Adrenal gland (tissue), 12 donors: ENCODE data around the gene SIRPB2. TPM values are rescaled to one million over a fixed set of nuclear protein-coding genes. Genes with fewer than 3 reads are reported as not detected.

ENCODE experiments used
- DNase-seq, 7 donors: peaks; one replicate each; pipeline ENCODE4 v3.0.0-alpha.2; 2019 to 2020
- H3K27ac ChIP-seq, 5 donors: fragments of 200-600 bp; sonication (generic) in 4 of 5; 1 replicate in 3 of 5; 2 replicates in 2 of 5; pipeline versions ENCODE4 v1.5.1 to v1.8.0; 2016 to 2020; ENCODE audit warnings: mild to moderate bottlenecking in 1 of 5
- H3K27me3 ChIP-seq: fragments of 200-600 bp; 2 replicates; pipeline ENCODE4 v1.8.0; 2021
- H3K36me3 ChIP-seq, 2 donors: fragments of 200-600 bp; replicated peaks in 1 of 2; 1 replicate in 1 of 2; 2 replicates in 1 of 2; pipeline versions ENCODE4 v1.5.1 to v1.8.0; 2018 to 2022
- H3K4me1 ChIP-seq, 2 donors: fragments of 200-600 bp; replicated peaks in 1 of 2; 1 replicate in 1 of 2; 2 replicates in 1 of 2; pipeline versions ENCODE4 v1.5.1 to v1.8.0; 2018 to 2021
- H3K4me3 ChIP-seq, 4 donors: fragments of 200-600 bp; sonication (generic) in 3 of 4; one replicate each; pipeline ENCODE4 v1.5.1; 2016 to 2018
- H3K9me3 ChIP-seq, 3 donors: fragments of 200-600 bp; sonication (generic) in 1 of 3; replicated peaks in 1 of 3; 1 replicate in 2 of 3; 2 replicates in 1 of 3; pipeline versions ENCODE4 v1.5.1 to v1.8.0; 2016 to 2021
- CTCF ChIP-seq, 6 experiments: fragments of 450-650 bp in 4 of 6; fragments of 200-600 bp in 2 of 6; sonication (generic) in 1 of 6; IDR thresholded peaks; 1 replicate in 5 of 6; 2 replicates in 1 of 6; pipeline versions ENCODE4 v1.5.1 to v1.8.0; 2016 to 2021; ENCODE audit warnings: antibody characterized with exemption in 6 of 6, mild to moderate bottlenecking in 2 of 6, moderate library complexity in 1 of 6
- POLR2A ChIP-seq, 2 donors: fragments of 450-650 bp; IDR thresholded peaks; one replicate each; pipeline ENCODE4 v1.6.1; 2017; ENCODE audit warnings: antibody characterized with exemption in 2 of 2, mild to moderate bottlenecking in 2 of 2, moderate library complexity in 1 of 2
- WGBS, 4 donors: extraction: QIAGEN DNeasy Blood & Tissue Kit in 2 of 4; methylation state at CpG; one replicate each; pipeline versions ENCODE4 v1.1.5 to v1.1.7; 2013 to 2017; 5-methylcytosine and 5-hydroxymethylcytosine counted together
- intact Hi-C, 2 donors: fragments of 100-400 bp; cut with DNase I; formaldehyde crosslinking; loops; one replicate each; pipeline versions ENCODE4 v1.14.1 to v1.15.0; 2022 to 2023
- polyA plus RNA-seq, 3 donors: library from polyadenylated mRNA; stranded (reverse); fragments of 200-250 nt in 2 of 3; fragments of 350-450 nt in 1 of 3; fragmentation: Illumina TruSeq in 1 of 3; extraction: RNeasy Lipid Tissue Mini Kit (QIAGEN cat#74804) in 1 of 3; gene quantifications; one replicate each; pipeline ENCODE4 v1.2.3, GENCODE V29; 2013 to 2014
- total RNA-seq, 9 donors: library from RNA; depleted of rRNA in 4 of 9; stranded (reverse); fragments of >200 nt in 4 of 9; fragments of 120-200 nt in 1 of 9; fragmentation: NEBNext Ultra II Directional in 1 of 9; extraction: Animal tissue kit (Norgen Biotek cat#: 25700) in 1 of 9; gene quantifications; one replicate each; pipeline versions ENCODE4 v1.1.0 to v1.2.4, GENCODE V29; 2013 to 2023
- donor health status: healthy with polysubstance abuse.
- donor health status: Bipolar disorder and iron deficiency.
- donor health status: DM: yes; HTN: yes; CAD: no.
- donor health status: DM: no; HTN: no; CAD: no.
- donor health status: DM: no; HTN: no; CAD: no.
- donor health status: DM: yes; HTN: yes; CAD: no.

The SIRPB2 gene
- total and polyA plus RNA-seq, 12 donors = 0.61 to 19.7 (median 10.3) TPM

GRCh38 chr20:1462834-1463233 lies 28.4 kb downstream of the SIRPB2 start:
- intact Hi-C loops = no loop called here
- Histone ChIP-seq H3K4me1 (peaks cover 18 to 50% of the 10 kb centered on the region in 2 donors), H3K27me3 (no peaks in the 10 kb centered on the region), H3K4me3 (no peak overlapping the region), H3K27ac (peak overlapping the region in 4 of 5 donors; percentile 21 to 57 (median 48)), H3K36me3 (peaks cover 0 to 21% of the 10 kb centered on the region in 2 donors), H3K9me3 (no peaks in the 10 kb centered on the region)
- TF ChIP-seq CTCF (IDR thresholded peaks at IDR 0.05) (no peak), POLR2A (IDR thresholded peaks at IDR 0.05) (no peak)
- 56 to 71% (median 62%) methylated on average over 3 of the region's 3 CpGs for WGBS, 4 donors
- DNase-seq = peak in 1 of 7 donors; percentile 5

GRCh38 chr20:1462001-1462400 lies 29.2 kb downstream of the SIRPB2 start:
- intact Hi-C loops = no loop called here
- WGBS, 4 donors = 76 to 83% (median 80%) methylated on average over 3 of the region's 3 CpGs
- Histone ChIP-seq H3K27ac (peak overlapping the region; percentile 34 to 77 (median 56)), H3K4me1 (peaks cover 18 to 48% of the 10 kb centered on the region in 2 donors), H3K9me3 (no peaks in the 10 kb centered on the region), H3K27me3 (no peaks in the 10 kb centered on the region), H3K36me3 (peaks cover 0 to 28% of the 10 kb centered on the region in 2 donors), H3K4me3 (no peak overlapping the region)
- TF ChIP-seq CTCF (IDR thresholded peaks at IDR 0.05) (no peak), POLR2A (IDR thresholded peaks at IDR 0.05) (no peak)
- peak in 2 of 7 donors; percentile 28 to 51 for DNase-seq

- H3K9me3 ChIP-seq = no peaks in the 10 kb centered on the region
- intact Hi-C loops = no loop called here
- no peak for TF ChIP-seq CTCF (IDR thresholded peaks at IDR 0.05)
- WGBS, 4 donors = 93 to 100% (median 94%) methylated on average over 2 of the region's 2 CpGs
- no peak overlapping the region for H3K27ac ChIP-seq
- H3K27me3 ChIP-seq = no peaks in the 10 kb centered on the region
- H3K4me1 ChIP-seq = peaks cover 14 to 55% of the 10 kb centered on the region in 2 donors
- H3K4me3 ChIP-seq = no peak overlapping the region
- DNase-seq = no peak
- H3K36me3 ChIP-seq = peaks cover 0 to 35% of the 10 kb centered on the region in 2 donors
Observed at GRCh38 chr20:1460275-1460674, 30.9 kb downstream of the SIRPB2 start.

- Histone ChIP-seq H3K4me1 (peaks cover 10 to 35% of the 10 kb centered on the region in 2 donors), H3K27ac (no peak overlapping the region), H3K4me3 (no peak overlapping the region), H3K9me3 (no peaks in the 10 kb centered on the region), H3K36me3 (peaks cover 0 to 54% of the 10 kb centered on the region in 2 donors), H3K27me3 (no peaks in the 10 kb centered on the region)
- TF ChIP-seq POLR2A (IDR thresholded peaks at IDR 0.05) (no peak), CTCF (IDR thresholded peaks at IDR 0.05) (no peak)
- 95 to 98% (median 97%) methylated on average over 2 of the region's 2 CpGs for WGBS, 4 donors
- DNase-seq = no peak
- intact Hi-C loops = no loop called here
Observed at GRCh38 chr20:1457992-1458391, 33.2 kb downstream of the SIRPB2 start.
